Measurements from ENCODE around the gene SMTNL2.

SMTNL2 gene

GRCh38 chr17:4584101-4584916 is at the start of gene SMTNL2:
TSS of gene SMTNL2 (plus strand) at chr17:4584529. CDS start at chr17:4584606, 77 bp downstream.
- DNase-seq: peak; percentile 24

DNA sequence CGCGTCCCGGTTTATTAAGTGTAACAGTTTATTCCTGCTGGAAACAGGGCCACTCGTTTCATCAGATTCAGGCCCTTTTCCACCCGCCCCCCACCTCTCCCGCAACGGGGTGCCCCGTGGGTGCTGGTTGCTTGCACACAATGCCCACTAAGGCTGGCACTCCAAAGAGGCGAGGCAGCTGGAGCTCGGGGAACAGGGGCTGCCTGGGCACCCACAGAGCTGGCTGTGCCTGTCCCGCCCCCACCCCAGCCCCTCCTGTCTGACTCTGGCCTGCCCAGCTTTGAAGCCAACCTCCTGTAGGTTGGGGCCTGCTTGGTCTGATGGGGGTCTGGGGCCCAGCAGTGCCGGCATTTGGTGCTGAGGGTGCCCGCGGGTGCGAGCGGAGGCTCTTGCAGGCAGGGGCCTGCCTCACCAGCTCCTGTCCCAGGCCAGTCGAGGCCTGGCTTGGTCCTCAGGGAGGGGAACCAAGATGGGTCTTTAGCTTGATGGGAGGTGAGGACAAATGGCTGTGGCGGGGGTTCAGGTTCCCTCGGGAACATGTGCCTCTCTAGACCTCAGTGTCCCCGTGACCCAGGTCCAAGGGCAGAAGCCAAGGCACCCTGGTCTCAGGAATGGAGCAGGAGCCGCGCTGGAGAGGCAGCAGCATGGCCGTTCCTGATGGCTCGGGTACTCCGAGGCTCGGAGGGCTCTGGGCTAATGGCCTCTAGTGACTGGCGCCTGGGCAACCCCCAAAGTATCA is 49.2 kb upstream of the SMTNL2 start:
- DNase-seq: no peak

GRCh38 chr17:4535667-4536258 is 48.6 kb upstream of the SMTNL2 start:
- DNase-seq: no peak

GRCh38 chr17:4536259-4536741 is 48.0 kb upstream of the SMTNL2 start:
- no peak for DNase-seq

GRCh38 chr17:4536742-4537411 is 47.5 kb upstream of the SMTNL2 start:
- peak; percentile 56 for DNase-seq

GRCh38 chr17:4537451-4538235 is 46.7 kb upstream of the SMTNL2 start:
- no peak for DNase-seq

GRCh38 chr17:4538236-4539002 is 45.9 kb upstream of the SMTNL2 start:
- no peak for DNase-seq

GRCh38 chr17:4539025-4539424 is 45.3 kb upstream of the SMTNL2 start:
- no peak for DNase-seq

DNA sequence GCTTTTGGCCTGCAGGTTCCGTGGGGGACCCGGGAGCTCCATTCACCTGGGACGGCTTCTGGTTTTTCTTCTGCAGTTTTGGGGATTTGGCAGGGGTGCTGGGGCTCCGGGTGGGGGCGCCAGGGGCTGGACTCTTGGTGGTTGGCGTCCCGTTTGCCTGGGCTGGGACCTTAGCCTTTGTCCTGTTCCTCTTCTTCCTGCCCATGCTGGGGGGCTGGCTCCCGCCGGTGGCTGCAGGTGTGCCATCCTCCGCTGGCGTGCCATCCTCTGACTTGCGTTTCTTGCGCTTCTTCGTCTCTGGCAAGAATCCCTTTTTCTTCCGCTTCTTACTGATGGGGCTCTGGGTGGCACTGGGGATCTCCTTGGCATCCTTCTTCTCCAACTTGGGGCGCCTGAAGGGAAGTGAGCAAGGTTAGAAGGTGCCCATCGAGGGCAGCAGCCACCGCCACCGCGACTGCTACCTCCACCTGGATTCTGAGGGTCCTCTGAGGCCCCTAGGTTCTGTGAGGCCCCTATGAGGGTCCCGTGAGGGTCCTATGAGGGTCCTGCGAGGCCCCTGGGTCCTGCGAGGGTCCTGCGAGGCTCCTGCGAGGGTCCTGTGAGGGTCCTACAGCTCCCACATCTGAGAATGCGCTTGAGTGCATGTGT is 44.6 kb upstream of the SMTNL2 start:
- DNase-seq: no peak

GRCh38 chr17:4540224-4540651 is 44.1 kb upstream of the SMTNL2 start:
- no peak for DNase-seq

DNA sequence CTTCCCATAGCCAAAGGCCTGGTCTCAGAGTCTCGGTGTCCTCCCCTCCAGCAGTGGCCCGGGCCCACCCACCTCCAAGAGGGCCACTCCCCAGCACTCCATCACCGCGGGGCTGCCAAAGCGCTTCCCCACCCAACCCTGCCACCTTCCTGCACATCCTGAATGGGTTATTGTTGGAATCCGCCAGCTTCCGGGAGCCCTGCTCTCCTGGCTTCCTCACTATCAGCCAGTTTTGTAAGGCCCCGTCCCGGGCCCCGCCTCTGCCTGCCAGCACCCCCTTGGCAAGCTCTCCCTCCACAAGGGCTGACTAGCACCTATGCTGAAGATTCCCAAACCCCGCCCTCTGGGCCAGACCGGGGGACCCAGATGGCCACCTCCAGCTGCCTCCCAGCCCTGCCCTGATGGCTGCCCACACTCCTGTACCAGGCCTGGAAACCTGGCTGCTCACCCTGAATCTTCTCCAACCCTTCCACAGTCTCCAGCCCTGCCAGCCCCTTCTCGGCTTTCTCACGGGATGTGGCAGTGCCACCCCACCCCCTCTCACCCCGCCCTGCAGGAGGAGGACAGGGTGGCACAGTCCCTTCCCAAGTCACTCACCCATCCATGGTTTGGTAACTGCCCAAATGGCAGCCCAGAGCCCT is 43.5 kb upstream of the SMTNL2 start:
- no peak for DNase-seq

- no peak for DNase-seq
These were observed 42.9 kb upstream of the SMTNL2 start for GRCh38 chr17:4541328-4542002.

GRCh38 chr17:4542003-4542725 is 42.2 kb upstream of the SMTNL2 start:
- no peak for DNase-seq

GRCh38 chr17:4542726-4543191 is 41.6 kb upstream of the SMTNL2 start:
- no peak for DNase-seq

DNA sequence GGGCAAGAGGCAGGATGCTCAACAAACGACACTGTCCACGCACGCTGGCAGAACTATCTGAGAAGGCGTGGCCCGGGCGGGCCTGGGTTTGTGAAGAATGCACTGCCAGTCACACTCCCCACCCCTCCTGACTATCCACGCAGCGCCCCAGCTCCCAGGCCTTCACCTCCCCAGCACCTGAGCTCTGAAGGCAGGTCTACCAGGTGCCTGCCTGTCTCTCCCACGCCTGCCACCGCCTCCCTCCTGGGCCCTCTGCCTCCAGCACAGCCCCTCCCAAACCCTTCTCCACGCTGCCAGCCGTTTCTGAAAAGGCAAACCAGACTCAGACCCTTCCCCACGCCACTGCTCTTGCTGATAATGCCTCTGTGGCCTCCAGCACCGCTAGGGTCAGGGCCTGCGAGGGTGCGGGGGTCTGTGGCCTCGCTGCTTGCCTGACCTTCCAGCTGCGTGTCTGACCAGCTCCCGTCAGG is 40.7 kb upstream of the SMTNL2 start:
- no peak for DNase-seq

- no peak for DNase-seq
These were observed 40.0 kb upstream of the SMTNL2 start for GRCh38 chr17:4544135-4544950.

GRCh38 chr17:4544951-4545216 is 39.4 kb upstream of the SMTNL2 start:
- DNase-seq: no peak
